Panc1 (cell line): ENCODE results near the gene PLAAT1.

ENCODE experiments used
- POLR2AphosphoS5 ChIP-seq: IDR thresholded peaks from 2 replicates; pipeline ENCODE4 v1.6.1; 2012; ENCODE audit warnings: mild to moderate bottlenecking, low read depth, low read length, moderate library complexity
- TF ChIP-seq, protein P1 (sequence below): fragments of 450-650 bp; IDR thresholded peaks from 2 replicates; pipeline ENCODE4 v1.5.1; 2017; ENCODE audit warnings: mild to moderate bottlenecking

DNA sequence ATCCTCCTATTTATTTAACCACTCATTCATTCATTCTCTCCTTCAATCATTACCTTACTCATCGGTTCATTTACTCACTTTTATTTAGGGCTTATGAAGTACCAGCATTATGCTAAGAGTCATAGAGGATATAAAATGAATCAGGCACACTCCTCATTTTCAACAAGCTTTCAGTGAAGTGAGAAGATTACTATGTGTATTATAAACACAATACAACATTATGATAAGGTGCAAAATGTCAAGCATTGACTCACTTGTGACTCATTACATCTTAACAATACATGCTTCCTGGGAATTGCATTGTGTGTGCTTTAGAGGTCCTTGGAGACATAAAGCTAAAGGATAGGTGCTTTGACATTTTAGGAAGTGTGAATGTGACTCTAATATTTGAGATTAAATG is 60.4 kb downstream of the PLAAT1 start:
- no peak for TF ChIP-seq POLR2AphosphoS5
- TF ChIP-seq, protein P1, sequence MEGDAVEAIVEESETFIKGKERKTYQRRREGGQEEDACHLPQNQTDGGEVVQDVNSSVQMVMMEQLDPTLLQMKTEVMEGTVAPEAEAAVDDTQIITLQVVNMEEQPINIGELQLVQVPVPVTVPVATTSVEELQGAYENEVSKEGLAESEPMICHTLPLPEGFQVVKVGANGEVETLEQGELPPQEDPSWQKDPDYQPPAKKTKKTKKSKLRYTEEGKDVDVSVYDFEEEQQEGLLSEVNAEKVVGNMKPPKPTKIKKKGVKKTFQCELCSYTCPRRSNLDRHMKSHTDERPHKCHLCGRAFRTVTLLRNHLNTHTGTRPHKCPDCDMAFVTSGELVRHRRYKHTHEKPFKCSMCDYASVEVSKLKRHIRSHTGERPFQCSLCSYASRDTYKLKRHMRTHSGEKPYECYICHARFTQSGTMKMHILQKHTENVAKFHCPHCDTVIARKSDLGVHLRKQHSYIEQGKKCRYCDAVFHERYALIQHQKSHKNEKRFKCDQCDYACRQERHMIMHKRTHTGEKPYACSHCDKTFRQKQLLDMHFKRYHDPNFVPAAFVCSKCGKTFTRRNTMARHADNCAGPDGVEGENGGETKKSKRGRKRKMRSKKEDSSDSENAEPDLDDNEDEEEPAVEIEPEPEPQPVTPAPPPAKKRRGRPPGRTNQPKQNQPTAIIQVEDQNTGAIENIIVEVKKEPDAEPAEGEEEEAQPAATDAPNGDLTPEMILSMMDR: no peak
